Erythroblast (primary cell): Measurements from ENCODE around the gene ATP2A2.

Source experiments
- GATA1 ChIP-seq: IDR thresholded peaks from 2 replicates; pipeline ENCODE4 v1.6.1; 2011; ENCODE audit warnings: low read depth, mild to moderate bottlenecking, control low read depth, low read length, moderate library complexity
- POLR2A ChIP-seq: IDR thresholded peaks from 2 replicates; pipeline ENCODE4 v1.6.1; 2011; ENCODE audit warnings: mild to moderate bottlenecking, low read length

- TF ChIP-seq POLR2A (no peak), GATA1 (no peak)
Measured at GRCh38 chr12:110379631-110380030, 98.6 kb downstream of the ATP2A2 start.
